Type B pancreatic cell (in vitro differentiated cells): Measurements from ENCODE around the gene EPX. TPM values are rescaled to one million over a fixed set of nuclear protein-coding genes. Genes with fewer than 3 reads are reported as not detected.

ENCODE experiments used
- DNase-seq: peaks from one replicate; pipeline ENCODE4 v3.0.0; 2021; ENCODE audit warnings: mixed read lengths; ENCODE audit not compliant: unreplicated experiment; ENCODE audit errors: extremely low spot score
- H3K27ac Mint-ChIP-seq: 2 replicates; pipeline ENCODE4 v1.8.0; 2021; ENCODE audit warnings: mild to moderate bottlenecking, mixed read lengths
- H3K27me3 Mint-ChIP-seq: 2 replicates; pipeline ENCODE4 v1.8.0; 2021; ENCODE audit warnings: mixed read lengths
- H3K36me3 Mint-ChIP-seq: 2 replicates; pipeline ENCODE4 v1.8.0; 2021; ENCODE audit warnings: mixed read lengths
- H3K4me1 Mint-ChIP-seq: one replicate; pipeline ENCODE4 v1.8.0; 2021; ENCODE audit warnings: mixed read lengths; ENCODE audit not compliant: unreplicated experiment
- H3K4me3 Mint-ChIP-seq: 2 replicates; pipeline ENCODE4 v1.8.0; 2021; ENCODE audit warnings: mild to moderate bottlenecking, mixed read lengths
- H3K9me3 Mint-ChIP-seq: 2 replicates; pipeline ENCODE4 v1.8.0; 2021; ENCODE audit warnings: mixed read lengths
- total RNA-seq: library from RNA; stranded (reverse); gene quantifications from 2 replicates; pipeline ENCODE4 v1.2.1, GENCODE V29; 2021; ENCODE audit warnings: low replicate concordance
- TF ChIP-seq, protein P1 (sequence below): fragments of 200-600 bp; sonication (generic); conservative IDR thresholded peaks from 2 replicates; pipeline ENCODE4 v1.5.0; 2021; ENCODE audit warnings: antibody characterized with exemption, mild to moderate bottlenecking

The EPX gene
- total RNA-seq, 1 donor from 2014 or later: not detected

DNA sequence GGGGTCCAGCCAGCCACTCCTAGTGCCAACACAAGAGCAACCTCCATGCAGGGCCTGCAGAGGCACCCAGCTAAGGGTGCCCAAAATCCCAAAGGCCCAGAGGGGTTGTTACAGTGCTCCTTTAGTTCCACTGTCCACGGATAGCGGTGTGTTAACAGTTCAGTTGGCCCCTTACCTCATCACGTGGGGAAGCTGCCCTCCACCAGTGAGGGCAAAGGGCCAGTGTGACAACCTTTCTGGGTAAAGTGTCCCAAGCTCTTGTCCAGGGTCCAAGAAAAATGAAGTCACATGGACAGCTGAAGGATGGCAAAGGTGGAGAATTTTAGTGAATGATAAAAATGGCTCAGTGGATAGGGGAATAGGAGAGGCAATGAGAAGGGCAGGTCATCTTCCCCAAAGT lies 35.2 kb downstream of the EPX start:
- Mint-ChIP-seq H3K4me3 (no peak overlapping the region), H3K27ac (no peak overlapping the region), H3K36me3 (no peaks in the 10 kb centered on the region), H3K27me3 (peaks cover 74% of the 10 kb centered on the region), H3K4me1 (no peaks in the 10 kb centered on the region), H3K9me3 (no peaks in the 10 kb centered on the region)
- DNase-seq: no peak
- TF ChIP-seq, protein P1, sequence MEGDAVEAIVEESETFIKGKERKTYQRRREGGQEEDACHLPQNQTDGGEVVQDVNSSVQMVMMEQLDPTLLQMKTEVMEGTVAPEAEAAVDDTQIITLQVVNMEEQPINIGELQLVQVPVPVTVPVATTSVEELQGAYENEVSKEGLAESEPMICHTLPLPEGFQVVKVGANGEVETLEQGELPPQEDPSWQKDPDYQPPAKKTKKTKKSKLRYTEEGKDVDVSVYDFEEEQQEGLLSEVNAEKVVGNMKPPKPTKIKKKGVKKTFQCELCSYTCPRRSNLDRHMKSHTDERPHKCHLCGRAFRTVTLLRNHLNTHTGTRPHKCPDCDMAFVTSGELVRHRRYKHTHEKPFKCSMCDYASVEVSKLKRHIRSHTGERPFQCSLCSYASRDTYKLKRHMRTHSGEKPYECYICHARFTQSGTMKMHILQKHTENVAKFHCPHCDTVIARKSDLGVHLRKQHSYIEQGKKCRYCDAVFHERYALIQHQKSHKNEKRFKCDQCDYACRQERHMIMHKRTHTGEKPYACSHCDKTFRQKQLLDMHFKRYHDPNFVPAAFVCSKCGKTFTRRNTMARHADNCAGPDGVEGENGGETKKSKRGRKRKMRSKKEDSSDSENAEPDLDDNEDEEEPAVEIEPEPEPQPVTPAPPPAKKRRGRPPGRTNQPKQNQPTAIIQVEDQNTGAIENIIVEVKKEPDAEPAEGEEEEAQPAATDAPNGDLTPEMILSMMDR: no peak

DNA sequence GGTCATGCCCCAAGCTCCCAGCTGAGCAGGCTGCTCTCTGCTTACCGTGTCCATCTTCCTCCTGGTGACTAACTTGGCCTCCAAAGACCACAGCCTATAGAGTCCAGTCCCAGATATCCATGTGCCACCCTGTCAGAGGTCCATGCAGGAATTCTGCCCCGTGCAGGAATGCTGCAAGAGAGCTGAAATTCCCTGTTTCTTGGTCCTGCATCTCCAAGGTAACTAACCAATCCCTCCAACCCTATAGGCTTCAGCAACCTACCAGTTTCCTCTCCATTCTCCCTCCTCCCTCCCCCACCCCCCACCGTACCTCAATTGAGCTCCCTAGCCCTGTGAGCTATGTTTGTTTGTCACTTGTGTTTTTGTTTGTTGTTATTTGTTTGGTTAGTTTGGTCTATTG lies 36.2 kb downstream of the EPX start:
- Mint-ChIP-seq H3K36me3 (no peaks in the 10 kb centered on the region), H3K4me3 (no peak overlapping the region), H3K9me3 (no peaks in the 10 kb centered on the region), H3K27ac (no peak overlapping the region), H3K4me1 (no peaks in the 10 kb centered on the region), H3K27me3 (peaks cover 75% of the 10 kb centered on the region)
- DNase-seq: no peak
- TF ChIP-seq, protein P1: no peak

DNA sequence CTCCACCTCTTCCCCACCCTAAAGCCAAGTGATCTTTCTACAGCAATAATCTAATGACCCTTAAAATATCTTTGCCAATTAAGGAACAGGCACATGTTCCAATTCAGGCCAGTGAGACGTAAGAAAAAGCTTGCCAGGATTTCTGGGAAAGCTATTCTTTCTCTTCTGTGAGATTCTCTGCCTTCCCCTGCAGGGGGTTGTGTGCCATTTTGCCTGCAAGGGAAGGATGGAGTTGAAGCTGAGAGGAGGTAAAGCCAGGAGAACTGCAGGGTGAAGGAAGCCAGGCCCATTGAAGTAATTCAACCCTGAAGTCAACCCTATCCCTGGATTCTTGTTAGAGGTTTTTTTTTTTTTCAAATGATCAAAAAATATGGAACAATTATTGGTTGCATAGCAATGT lies 36.9 kb downstream of the EPX start:
- Mint-ChIP-seq H3K27me3 (peaks cover 79% of the 10 kb centered on the region), H3K36me3 (no peaks in the 10 kb centered on the region), H3K9me3 (no peaks in the 10 kb centered on the region), H3K4me3 (no peak overlapping the region), H3K4me1 (no peaks in the 10 kb centered on the region), H3K27ac (no peak overlapping the region)
- DNase-seq: no peak
- TF ChIP-seq, protein P1: no peak

DNA sequence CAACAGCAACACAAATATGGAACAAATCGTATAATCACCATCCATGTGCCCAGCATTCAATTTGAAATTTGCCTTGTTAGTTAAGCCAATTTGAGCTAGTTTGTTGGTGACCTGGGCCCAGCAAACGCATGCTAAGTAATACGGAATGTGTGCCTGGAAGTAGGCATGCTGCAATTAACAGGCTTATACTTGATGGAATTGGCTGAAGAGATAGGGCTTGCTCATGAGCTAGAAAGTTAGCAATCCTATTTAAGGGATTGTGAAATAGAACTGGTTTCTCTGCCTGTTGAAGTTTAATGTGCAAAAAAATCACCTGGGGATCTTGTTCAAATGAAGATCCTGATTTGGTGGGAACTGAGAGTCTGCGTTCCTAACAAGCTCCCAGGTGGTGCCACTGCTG lies 37.4 kb downstream of the EPX start:
- H3K4me1 Mint-ChIP-seq: no peaks in the 10 kb centered on the region
- TF ChIP-seq, protein P1: no peak
- no peaks in the 10 kb centered on the region for H3K36me3 Mint-ChIP-seq
- H3K4me3 Mint-ChIP-seq: no peak overlapping the region
- H3K9me3 Mint-ChIP-seq: no peaks in the 10 kb centered on the region
- no peak for DNase-seq
- H3K27ac Mint-ChIP-seq: no peak overlapping the region
- H3K27me3 Mint-ChIP-seq: peaks cover 81% of the 10 kb centered on the region

DNA sequence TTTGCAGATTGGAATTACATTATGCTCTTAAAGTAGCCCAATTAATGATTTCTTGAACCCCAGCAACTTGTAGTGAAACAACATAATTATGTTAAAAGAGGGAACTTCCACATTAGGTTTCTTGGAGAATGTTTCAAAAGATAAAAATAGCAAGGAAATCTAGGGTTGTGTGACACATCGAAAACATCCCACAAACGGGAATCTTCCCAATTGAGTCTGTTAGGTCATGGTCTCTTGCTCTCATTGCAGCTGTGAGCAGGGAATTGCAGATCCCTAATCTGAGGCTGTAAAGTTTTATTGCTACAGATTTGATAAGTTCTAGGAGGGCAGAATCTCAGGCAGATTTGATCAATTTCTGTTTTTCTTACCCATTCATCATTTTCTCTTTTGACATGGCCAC lies 39.1 kb downstream of the EPX start:
- no peak for DNase-seq
- TF ChIP-seq, protein P1: no peak
- Mint-ChIP-seq H3K4me1 (no peaks in the 10 kb centered on the region), H3K27me3 (peaks cover 89% of the 10 kb centered on the region), H3K27ac (no peak overlapping the region), H3K4me3 (no peak overlapping the region), H3K9me3 (no peaks in the 10 kb centered on the region), H3K36me3 (no peaks in the 10 kb centered on the region)

DNA sequence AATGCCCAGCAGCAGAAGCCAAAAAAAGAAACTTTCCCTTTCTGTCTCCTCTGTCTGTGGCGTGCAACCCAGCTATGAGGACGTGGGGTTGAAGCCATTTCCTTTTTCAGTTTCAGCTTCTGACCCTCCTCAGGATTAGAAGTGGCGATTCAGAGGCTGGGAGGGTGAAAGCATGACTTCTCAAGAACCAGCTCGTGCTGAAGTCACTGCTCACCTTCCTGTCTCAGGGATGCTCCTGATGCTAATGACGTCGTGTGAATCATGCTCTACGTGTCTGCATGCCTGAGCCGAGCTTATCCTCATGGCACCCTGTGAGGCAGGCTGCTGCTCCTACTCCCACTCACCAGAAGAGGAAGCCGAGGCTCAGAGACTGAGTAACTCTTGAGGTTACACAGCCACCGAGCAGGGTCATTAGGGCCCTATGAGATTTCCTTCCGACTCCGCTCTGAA lies 40.2 kb downstream of the EPX start:
- no peak overlapping the region for H3K27ac Mint-ChIP-seq
- H3K4me1 Mint-ChIP-seq: no peaks in the 10 kb centered on the region
- H3K36me3 Mint-ChIP-seq: no peaks in the 10 kb centered on the region
- no peaks in the 10 kb centered on the region for H3K9me3 Mint-ChIP-seq
- no peak overlapping the region for H3K4me3 Mint-ChIP-seq
- H3K27me3 Mint-ChIP-seq: peaks cover 89% of the 10 kb centered on the region
- DNase-seq: no peak
- TF ChIP-seq, protein P1: no peak
